Right lobe of liver (tissue), 6 donors: ENCODE data around the gene KIT. TPM values are rescaled to one million over a fixed set of nuclear protein-coding genes. Genes with fewer than 3 reads are reported as not detected.

ENCODE experiments used
- ATAC-seq, 4 donors: fragments of 200-7000 bp; cut with Tn5 transposase; one replicate each; pipeline ENCODE4 v1.9.1; 2020; ENCODE audit warnings: mild to moderate bottlenecking in 4 of 4, moderate library complexity in 4 of 4
- DNase-seq, 3 donors: peaks; one replicate each; pipeline ENCODE4 v3.0.0-alpha.2; 2020
- H3K27ac ChIP-seq, 3 donors: fragments of 200-600 bp; one replicate each; pipeline ENCODE4 v1.8.0; 2022
- H3K27me3 ChIP-seq, 2 donors: fragments of 200-600 bp; one replicate each; pipeline ENCODE4 v1.8.0; 2022
- H3K36me3 ChIP-seq, 4 donors: fragments of 200-600 bp; sonication (generic) in 1 of 4; one replicate each; pipeline versions ENCODE4 v1.5.1 to v1.8.0; 2017 to 2022; ENCODE audit warnings: control low read depth in 1 of 4
- H3K4me1 ChIP-seq, 4 donors: fragments of 200-600 bp; sonication (generic) in 1 of 4; one replicate each; pipeline versions ENCODE4 v1.5.1 to v1.8.0; 2017 to 2022; ENCODE audit warnings: control low read depth in 1 of 4
- H3K4me3 ChIP-seq, 3 donors: fragments of 200-600 bp; one replicate each; pipeline ENCODE4 v1.8.0; 2022
- H3K9me3 ChIP-seq, 4 donors: fragments of 200-600 bp; sonication (generic) in 1 of 4; one replicate each; pipeline versions ENCODE4 v1.5.1 to v1.8.0; 2017 to 2022; ENCODE audit warnings: control low read depth in 1 of 4
- POLR2A ChIP-seq: fragments of 450-650 bp; IDR thresholded peaks from one replicate; pipeline ENCODE4 v1.6.1; 2017; ENCODE audit warnings: antibody characterized with exemption, mild to moderate bottlenecking
- WGBS: methylation state at CpG from one replicate; pipeline ENCODE4 v1.1.6; 2018; ENCODE audit warnings: low coverage, low lambda C conversion rate; ENCODE audit not compliant: insufficient coverage; ENCODE audit errors: missing lambda C conversion rate; 5-methylcytosine and 5-hydroxymethylcytosine counted together
- intact Hi-C, 2 donors: fragments of 100-400 bp; cut with DNase I; formaldehyde crosslinking; loops; one replicate each; pipeline versions ENCODE4 v1.11.2 to v1.14.1; 2022
- total RNA-seq, 6 experiments: library from RNA; depleted of rRNA in 2 of 6; stranded (reverse); fragments of >200 nt in 2 of 6; fragmentation: NEBNext Ultra II Directional in 3 of 6; extraction: Animal tissue kit (Norgen Biotek cat#: 25700) in 3 of 6; gene quantifications; one replicate each; pipeline versions ENCODE4 v1.1.0 to v1.2.4, GENCODE V29; 2016 to 2023
- TF ChIP-seq, protein P1 (sequence below), 4 donors: fragments of 200-600 bp in 3 of 4; fragments of 450-650 bp in 1 of 4; IDR thresholded peaks; one replicate each; pipeline versions ENCODE4 v1.5.1 to v1.8.0; 2016 to 2022; ENCODE audit warnings: antibody characterized with exemption in 4 of 4, mild to moderate bottlenecking in 2 of 4
- donor health status: DM: no; HTN: yes; CAD: no.
- donor health status: DM: no; HTN: no; CAD: no.
- donor health status: DM: no; HTN: no; CAD: no.
- donor health status: DM: no; HTN: yes; CAD: no.
- donor health status: DM: no; HTN: yes; CAD: no.

Gene KIT
- total RNA-seq, 6 experiments from 2014 or later, result 0.19 to 1.6 (median 0.77) TPM

GRCh38 chr4:54723820-54724219 lies 66.1 kb downstream of the KIT start:
- H3K27ac ChIP-seq, result no peak overlapping the region
- H3K36me3 ChIP-seq, result no peaks in the 10 kb centered on the region
- H3K4me1 ChIP-seq, result no peaks in the 10 kb centered on the region
- intact Hi-C loops, result no loop called here
- 86% methylated on average over 3 of the region's 3 CpGs for WGBS
- H3K27me3 ChIP-seq, result no peaks in the 10 kb centered on the region
- H3K9me3 ChIP-seq, result no peaks in the 10 kb centered on the region
- no peak for DNase-seq
- ATAC-seq, result no peak
- no peak overlapping the region for H3K4me3 ChIP-seq
- TF ChIP-seq, protein P1, sequence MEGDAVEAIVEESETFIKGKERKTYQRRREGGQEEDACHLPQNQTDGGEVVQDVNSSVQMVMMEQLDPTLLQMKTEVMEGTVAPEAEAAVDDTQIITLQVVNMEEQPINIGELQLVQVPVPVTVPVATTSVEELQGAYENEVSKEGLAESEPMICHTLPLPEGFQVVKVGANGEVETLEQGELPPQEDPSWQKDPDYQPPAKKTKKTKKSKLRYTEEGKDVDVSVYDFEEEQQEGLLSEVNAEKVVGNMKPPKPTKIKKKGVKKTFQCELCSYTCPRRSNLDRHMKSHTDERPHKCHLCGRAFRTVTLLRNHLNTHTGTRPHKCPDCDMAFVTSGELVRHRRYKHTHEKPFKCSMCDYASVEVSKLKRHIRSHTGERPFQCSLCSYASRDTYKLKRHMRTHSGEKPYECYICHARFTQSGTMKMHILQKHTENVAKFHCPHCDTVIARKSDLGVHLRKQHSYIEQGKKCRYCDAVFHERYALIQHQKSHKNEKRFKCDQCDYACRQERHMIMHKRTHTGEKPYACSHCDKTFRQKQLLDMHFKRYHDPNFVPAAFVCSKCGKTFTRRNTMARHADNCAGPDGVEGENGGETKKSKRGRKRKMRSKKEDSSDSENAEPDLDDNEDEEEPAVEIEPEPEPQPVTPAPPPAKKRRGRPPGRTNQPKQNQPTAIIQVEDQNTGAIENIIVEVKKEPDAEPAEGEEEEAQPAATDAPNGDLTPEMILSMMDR (IDR thresholded peaks at IDR 0.05), result no peak
- no peak for TF ChIP-seq POLR2A

- H3K4me3 ChIP-seq, result no peak overlapping the region
- H3K27ac ChIP-seq, result no peak overlapping the region
- no peak for DNase-seq
- 52% methylated on average over 2 of the region's 2 CpGs for WGBS
- peaks cover 0 to 4% (median 0%) of the 10 kb centered on the region in 4 donors for H3K4me1 ChIP-seq
- H3K27me3 ChIP-seq, result no peaks in the 10 kb centered on the region
- no peaks in the 10 kb centered on the region for H3K9me3 ChIP-seq
- H3K36me3 ChIP-seq, result no peaks in the 10 kb centered on the region
- intact Hi-C loops, result no loop called here
- ATAC-seq, result no peak
- no peak for TF ChIP-seq POLR2A
- TF ChIP-seq, protein P1 (IDR thresholded peaks at IDR 0.05), result no peak
Measured at GRCh38 chr4:54726907-54727306, 69.2 kb downstream of the KIT start.

- Histone ChIP-seq H3K4me1 (peaks cover 0 to 4% (median 0%) of the 10 kb centered on the region in 4 donors), H3K9me3 (no peaks in the 10 kb centered on the region), H3K36me3 (no peaks in the 10 kb centered on the region), H3K27ac (no peak overlapping the region), H3K4me3 (no peak overlapping the region), H3K27me3 (no peaks in the 10 kb centered on the region)
- DNase-seq (no peak), ATAC-seq (no peak)
- intact Hi-C loops, result no loop called here
- 32% methylated on average over 2 of the region's 2 CpGs for WGBS
- no peak for TF ChIP-seq POLR2A
- TF ChIP-seq, protein P1 (IDR thresholded peaks at IDR 0.05), result no peak
Measured at GRCh38 chr4:54727346-54727745, 69.6 kb downstream of the KIT start.

DNA sequence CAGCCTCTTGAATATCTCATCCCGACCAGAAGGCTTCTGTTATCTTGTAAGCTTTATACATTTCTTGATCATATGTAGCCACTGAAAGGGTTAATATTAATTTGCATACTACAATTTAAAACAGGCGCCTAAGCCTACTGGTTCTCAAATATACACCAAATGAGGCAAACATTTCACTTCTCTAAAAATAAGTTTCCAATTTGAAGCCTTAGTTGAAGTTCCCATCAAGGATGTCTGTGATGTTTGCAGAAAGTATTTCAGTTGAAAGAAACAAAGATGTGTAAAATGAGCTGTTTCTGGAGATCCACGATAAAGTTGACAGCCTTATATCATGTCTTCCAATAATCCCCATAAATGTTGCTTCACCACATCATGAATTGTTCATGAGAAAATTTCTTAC lies 70.6 kb downstream of the KIT start:
- no peaks in the 10 kb centered on the region for H3K36me3 ChIP-seq
- no peak overlapping the region for H3K4me3 ChIP-seq
- H3K9me3 ChIP-seq, result no peaks in the 10 kb centered on the region
- ATAC-seq (no peak), DNase-seq (no peak)
- H3K27ac ChIP-seq, result no peak overlapping the region
- WGBS, result 50% methylated on average over 3 of the region's 3 CpGs
- intact Hi-C loops, result no loop called here
- H3K4me1 ChIP-seq, result peaks cover 0 to 4% (median 0%) of the 10 kb centered on the region in 4 donors
- no peaks in the 10 kb centered on the region for H3K27me3 ChIP-seq
- TF ChIP-seq POLR2A, result no peak
- TF ChIP-seq, protein P1 (IDR thresholded peaks at IDR 0.05), result no peak

DNA sequence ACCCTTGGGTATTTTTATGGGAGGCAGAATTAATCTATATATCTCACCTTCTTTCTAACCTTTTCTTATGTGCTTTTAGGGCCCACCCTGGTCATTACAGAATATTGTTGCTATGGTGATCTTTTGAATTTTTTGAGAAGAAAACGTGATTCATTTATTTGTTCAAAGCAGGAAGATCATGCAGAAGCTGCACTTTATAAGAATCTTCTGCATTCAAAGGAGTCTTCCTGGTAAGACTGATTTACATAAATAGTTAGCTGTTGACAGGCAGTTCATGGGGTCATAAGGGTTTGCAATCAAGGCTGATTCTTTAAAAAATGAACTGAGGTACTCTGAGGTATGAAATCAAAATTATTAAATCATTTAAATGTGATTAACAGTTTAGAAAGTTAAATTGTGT lies 71.5 kb downstream of the KIT start:
- peaks cover 0 to 4% (median 0%) of the 10 kb centered on the region in 4 donors for H3K4me1 ChIP-seq
- no peak overlapping the region for H3K27ac ChIP-seq
- WGBS, result 42% methylated on average over 1 of the region's 1 CpG
- intact Hi-C loops, result no loop called here
- H3K27me3 ChIP-seq, result no peaks in the 10 kb centered on the region
- ATAC-seq (no peak), DNase-seq (no peak)
- no peaks in the 10 kb centered on the region for H3K9me3 ChIP-seq
- H3K36me3 ChIP-seq, result no peaks in the 10 kb centered on the region
- no peak for TF ChIP-seq POLR2A
- TF ChIP-seq, protein P1 (IDR thresholded peaks at IDR 0.05), result no peak
- H3K4me3 ChIP-seq, result no peak overlapping the region
